Forelimb muscle (tissue), 1 donor: Measurements from ENCODE around the gene KCTD19. TPM values are rescaled to one million over a fixed set of nuclear protein-coding genes. Genes with fewer than 3 reads are reported as not detected.

Source experiments
- DNase-seq: peaks from one replicate; pipeline ENCODE4 v3.0.0-alpha.2; 2013; ENCODE audit warnings: low read depth
- polyA plus RNA-seq: library from polyadenylated mRNA; unstranded; fragments of 120-200 nt; gene quantifications from one replicate; pipeline ENCODE4 v1.2.1, GENCODE V29; 2013; ENCODE audit not compliant: insufficient read length

Gene KCTD19
- polyA plus RNA-seq, 1 donor: 0.32 TPM

- no peak for DNase-seq
Observed at GRCh38 chr16:67283039-67283825, 43.3 kb downstream of the KCTD19 start.

- DNase-seq: no peak
Observed at GRCh38 chr16:67282447-67282805, 44.1 kb downstream of the KCTD19 start.

- no peak for DNase-seq
Observed at GRCh38 chr16:67281536-67282446, 44.8 kb downstream of the KCTD19 start.

- no peak for DNase-seq
Observed at GRCh38 chr16:67280090-67281015, 46.2 kb downstream of the KCTD19 start.

- DNase-seq: peak; percentile 47
Observed at GRCh38 chr16:67279296-67280089, 47.0 kb downstream of the KCTD19 start, which contains the start of gene PLEKHG4. PLEKHG4 (plus strand) TSS chr16:67279532; CDS start chr16:67280045, 513 bp downstream.

- no peak for DNase-seq
Observed at GRCh38 chr16:67278773-67279295, 47.7 kb downstream of the KCTD19 start.

- DNase-seq: no peak
Observed at GRCh38 chr16:67277999-67278772, 48.4 kb downstream of the KCTD19 start.

- DNase-seq: no peak
Observed at GRCh38 chr16:67277294-67277998, 49.1 kb downstream of the KCTD19 start.

- no peak for DNase-seq
Observed at GRCh38 chr16:67275321-67275720, 51.2 kb downstream of the KCTD19 start.

- DNase-seq: no peak
Observed at GRCh38 chr16:67271446-67271845, 55.1 kb downstream of the KCTD19 start.

GRCh38 chr16:67270931-67271338, 55.6 kb downstream of the KCTD19 start:
- DNase-seq: no peak

GRCh38 chr16:67269766-67270165, 56.8 kb downstream of the KCTD19 start:
- no peak for DNase-seq

- DNase-seq: no peak
Observed at GRCh38 chr16:67268136-67268579, 58.4 kb downstream of the KCTD19 start.

GRCh38 chr16:67265834-67266233, 60.7 kb downstream of the KCTD19 start:
- no peak for DNase-seq

- DNase-seq: no peak
Observed at GRCh38 chr16:67264866-67265265, 61.7 kb downstream of the KCTD19 start.

- DNase-seq: no peak
Observed at GRCh38 chr16:67264277-67264676, 62.3 kb downstream of the KCTD19 start.

GRCh38 chr16:67263201-67263600, 63.3 kb downstream of the KCTD19 start:
- no peak for DNase-seq

- DNase-seq: no peak
Observed at GRCh38 chr16:67260426-67261063, 66.0 kb downstream of the KCTD19 start.
